Smooth muscle cell (in vitro differentiated cells): ENCODE results near the gene BTBD9. TPM values are rescaled to one million over a fixed set of nuclear protein-coding genes. Genes with fewer than 3 reads are reported as not detected.

Experiments used
- DNase-seq: peaks from one replicate; lab custom pipeline; 2025; ENCODE audit not compliant: unreplicated experiment; lab: John Stamatoyannopoulos, UW
- H2AFZ ChIP-seq: fragments of 200-600 bp; sonication (generic); 2 replicates; pipeline ENCODE4 v1.6.0; 2016; ENCODE audit warnings: antibody characterized with exemption, low read depth, mild to moderate bottlenecking
- H3F3A ChIP-seq: fragments of 200-600 bp; sonication (generic); 2 replicates; pipeline ENCODE4 v1.6.0; 2017; ENCODE audit warnings: antibody characterized with exemption, low read depth
- H3K27ac ChIP-seq: fragments of 200-600 bp; sonication (generic); 2 replicates; pipeline ENCODE4 v1.5.1; 2016; ENCODE audit warnings: low read depth, mild to moderate bottlenecking
- H3K27me3 ChIP-seq: fragments of 200-600 bp; sonication (generic); 2 replicates; pipeline ENCODE4 v1.6.1; 2016; ENCODE audit warnings: low read depth, mild to moderate bottlenecking
- H3K36me3 ChIP-seq: fragments of 200-600 bp; sonication (generic); 2 replicates; pipeline ENCODE4 v1.5.1; 2016; ENCODE audit warnings: low read depth
- H3K4me1 ChIP-seq: fragments of 200-600 bp; sonication (generic); 2 replicates; pipeline ENCODE4 v1.5.1; 2016; ENCODE audit warnings: low read depth
- H3K4me2 ChIP-seq: fragments of 200-600 bp; sonication (generic); 2 replicates; pipeline ENCODE4 v1.6.0; 2016; ENCODE audit warnings: mild to moderate bottlenecking
- H3K4me3 ChIP-seq: fragments of 200-600 bp; sonication (generic); 2 replicates; pipeline ENCODE4 v1.5.1; 2016; ENCODE audit warnings: mild to moderate bottlenecking
- H3K79me2 ChIP-seq: fragments of 200-600 bp; sonication (generic); 2 replicates; pipeline ENCODE4 v1.6.0; 2016; ENCODE audit warnings: low read depth, mild to moderate bottlenecking
- H3K9ac ChIP-seq: fragments of 200-600 bp; sonication (generic); 2 replicates; pipeline ENCODE4 v1.6.0; 2016; ENCODE audit warnings: low read depth
- H3K9me3 ChIP-seq: fragments of 200-600 bp; sonication (generic); replicated peaks from 2 replicates; pipeline ENCODE4 v1.5.1; 2016; ENCODE audit warnings: low read depth
- H4K20me1 ChIP-seq: fragments of 200-600 bp; sonication (generic); 2 replicates; pipeline ENCODE4 v1.6.0; 2016; ENCODE audit warnings: low read depth
- CTCF ChIP-seq: fragments of 200-600 bp; sonication (generic); IDR thresholded peaks from 2 replicates; pipeline ENCODE4 v1.5.1; 2017; ENCODE audit warnings: borderline replicate concordance, mild to moderate bottlenecking, antibody characterized with exemption; ENCODE audit not compliant: insufficient read depth, poor library complexity, severe bottlenecking
- WGBS: methylation state at CpG from one replicate; pipeline ENCODE4 v1.1.7; 2016; ENCODE audit warnings: low lambda C conversion rate; 5-methylcytosine and 5-hydroxymethylcytosine counted together
- polyA plus RNA-seq: library from polyadenylated mRNA; unstranded; fragments of >200 nt; fragmentation: Nextera tagmentation; extraction: Ambion mirVana; gene quantifications from 2 replicates; pipeline ENCODE4 v1.2.1, GENCODE V29; 2016
- total RNA-seq: library from RNA; depleted of rRNA; stranded (reverse); fragments of >200 nt; gene quantifications from 2 replicates; pipeline ENCODE4 v1.2.3, GENCODE V29; 2014

BTBD9 gene
- total and polyA plus RNA-seq, 2 experiments from 2014 or later, result 5.6 to 12.5 TPM

DNA sequence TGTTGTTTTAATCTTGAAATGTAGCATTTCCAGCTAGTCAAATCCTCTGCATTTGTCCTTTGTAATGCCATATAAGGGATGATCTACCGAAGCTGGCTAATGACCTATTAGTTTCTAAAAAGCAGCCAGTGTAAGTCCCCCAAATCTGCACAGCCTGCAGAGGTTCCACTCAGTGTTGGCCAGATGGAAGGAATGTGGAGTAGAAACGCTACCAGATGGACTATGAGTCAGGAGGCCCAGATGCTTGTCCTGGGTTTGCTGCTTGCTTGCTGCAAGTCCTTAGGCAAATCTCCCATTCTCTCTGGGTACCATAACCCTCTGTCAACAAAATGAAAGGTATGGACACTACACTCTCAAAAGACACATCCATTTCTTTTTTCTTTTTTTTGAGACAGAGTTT is 149.8 kb downstream of the BTBD9 start:
- H3K4me1 ChIP-seq, result no peaks in the 10 kb centered on the region
- no peaks in the 10 kb centered on the region for H3K9me3 ChIP-seq
- no peak overlapping the region for H3K4me2 ChIP-seq
- H2AFZ ChIP-seq, result no peak overlapping the region
- H3K27ac ChIP-seq, result no peak overlapping the region
- DNase-seq, result no peak
- no peak for TF ChIP-seq CTCF
- no peaks in the 10 kb centered on the region for H3F3A ChIP-seq
- no peaks in the 10 kb centered on the region for H3K36me3 ChIP-seq
- WGBS, result 23% methylated on average over 2 of the region's 2 CpGs
- no peaks in the 10 kb centered on the region for H3K27me3 ChIP-seq
- H3K9ac ChIP-seq, result no peak overlapping the region
- H3K79me2 ChIP-seq, result no peaks in the 10 kb centered on the region
- no peaks in the 10 kb centered on the region for H4K20me1 ChIP-seq
- no peak overlapping the region for H3K4me3 ChIP-seq

- no peak for DNase-seq
- WGBS, result 89% methylated on average over 7 of the region's 7 CpGs
- H3K9me3 ChIP-seq, result no peaks in the 10 kb centered on the region
- H2AFZ ChIP-seq, result no peak overlapping the region
- H3K4me2 ChIP-seq, result no peak overlapping the region
- no peaks in the 10 kb centered on the region for H3K4me1 ChIP-seq
- H3K36me3 ChIP-seq, result no peaks in the 10 kb centered on the region
- TF ChIP-seq CTCF, result no peak
- H3K27ac ChIP-seq, result no peak overlapping the region
- no peak overlapping the region for H3K9ac ChIP-seq
- H3F3A ChIP-seq, result no peaks in the 10 kb centered on the region
- no peaks in the 10 kb centered on the region for H3K79me2 ChIP-seq
- H4K20me1 ChIP-seq, result no peaks in the 10 kb centered on the region
- no peaks in the 10 kb centered on the region for H3K27me3 ChIP-seq
- no peak overlapping the region for H3K4me3 ChIP-seq
Measured at GRCh38 chr6:38487423-38487822, 152.3 kb downstream of the BTBD9 start.

GRCh38 chr6:38485488-38485887 is 154.2 kb downstream of the BTBD9 start:
- no peak overlapping the region for H2AFZ ChIP-seq
- H3K9ac ChIP-seq, result no peak overlapping the region
- H3K27me3 ChIP-seq, result no peaks in the 10 kb centered on the region
- H3K4me3 ChIP-seq, result no peak overlapping the region
- H4K20me1 ChIP-seq, result no peaks in the 10 kb centered on the region
- DNase-seq, result no peak
- H3K79me2 ChIP-seq, result no peaks in the 10 kb centered on the region
- no peaks in the 10 kb centered on the region for H3F3A ChIP-seq
- H3K4me1 ChIP-seq, result no peaks in the 10 kb centered on the region
- H3K27ac ChIP-seq, result no peak overlapping the region
- WGBS, result 61% methylated on average over 1 of the region's 1 CpG
- no peaks in the 10 kb centered on the region for H3K36me3 ChIP-seq
- no peak overlapping the region for H3K4me2 ChIP-seq
- TF ChIP-seq CTCF, result no peak
- H3K9me3 ChIP-seq, result no peaks in the 10 kb centered on the region

- H3K36me3 ChIP-seq, result no peaks in the 10 kb centered on the region
- WGBS, result 78% methylated on average over 3 of the region's 3 CpGs
- H3K9ac ChIP-seq, result no peak overlapping the region
- no peak for DNase-seq
- no peaks in the 10 kb centered on the region for H3K4me1 ChIP-seq
- H3K27ac ChIP-seq, result no peak overlapping the region
- H3F3A ChIP-seq, result no peaks in the 10 kb centered on the region
- no peaks in the 10 kb centered on the region for H3K9me3 ChIP-seq
- TF ChIP-seq CTCF, result no peak
- no peak overlapping the region for H3K4me2 ChIP-seq
- no peak overlapping the region for H2AFZ ChIP-seq
- H4K20me1 ChIP-seq, result no peaks in the 10 kb centered on the region
- H3K27me3 ChIP-seq, result no peaks in the 10 kb centered on the region
- no peaks in the 10 kb centered on the region for H3K79me2 ChIP-seq
- H3K4me3 ChIP-seq, result no peak overlapping the region
Measured at GRCh38 chr6:38484656-38485055, 155.1 kb downstream of the BTBD9 start.
